ENCODE data around the gene SAMD4A.

DNA sequence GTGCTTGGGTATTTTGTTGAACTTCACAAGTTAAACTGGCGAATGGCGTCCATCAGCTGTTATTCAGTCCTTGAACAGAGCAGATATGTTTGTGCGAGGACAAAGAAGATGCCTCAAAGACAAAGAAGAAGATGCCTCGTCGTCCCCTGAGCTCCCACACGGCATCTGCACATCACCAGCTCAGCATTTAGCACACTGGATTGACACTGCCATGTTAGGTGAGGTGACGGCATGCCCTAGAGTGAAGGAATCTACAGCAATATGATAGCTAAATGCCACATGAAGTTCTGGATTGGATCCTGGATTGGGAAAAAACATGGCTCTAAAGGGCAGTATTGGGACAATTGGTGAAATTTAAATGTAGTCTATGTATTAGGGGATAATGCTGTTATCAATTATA, 15.4 kb downstream of the SAMD4A start:
- TF ChIP-seq, protein P1, sequence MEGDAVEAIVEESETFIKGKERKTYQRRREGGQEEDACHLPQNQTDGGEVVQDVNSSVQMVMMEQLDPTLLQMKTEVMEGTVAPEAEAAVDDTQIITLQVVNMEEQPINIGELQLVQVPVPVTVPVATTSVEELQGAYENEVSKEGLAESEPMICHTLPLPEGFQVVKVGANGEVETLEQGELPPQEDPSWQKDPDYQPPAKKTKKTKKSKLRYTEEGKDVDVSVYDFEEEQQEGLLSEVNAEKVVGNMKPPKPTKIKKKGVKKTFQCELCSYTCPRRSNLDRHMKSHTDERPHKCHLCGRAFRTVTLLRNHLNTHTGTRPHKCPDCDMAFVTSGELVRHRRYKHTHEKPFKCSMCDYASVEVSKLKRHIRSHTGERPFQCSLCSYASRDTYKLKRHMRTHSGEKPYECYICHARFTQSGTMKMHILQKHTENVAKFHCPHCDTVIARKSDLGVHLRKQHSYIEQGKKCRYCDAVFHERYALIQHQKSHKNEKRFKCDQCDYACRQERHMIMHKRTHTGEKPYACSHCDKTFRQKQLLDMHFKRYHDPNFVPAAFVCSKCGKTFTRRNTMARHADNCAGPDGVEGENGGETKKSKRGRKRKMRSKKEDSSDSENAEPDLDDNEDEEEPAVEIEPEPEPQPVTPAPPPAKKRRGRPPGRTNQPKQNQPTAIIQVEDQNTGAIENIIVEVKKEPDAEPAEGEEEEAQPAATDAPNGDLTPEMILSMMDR (conservative IDR thresholded peaks at IDR 0.05 in 1 of 2, IDR thresholded peaks at IDR 0.05 in 1 of 2; ENCODE audit: extremely low read depth in 1 of 2, insufficient read depth in 1 of 2, low read depth in 1 of 2, low read length in 2 of 2): no peak
- no peak for TF ChIP-seq EZH2 (IDR thresholded peaks at IDR 0.05; ENCODE audit: borderline replicate concordance, low read length)

All from mammary epithelial cell (primary cell).